Measurements from ENCODE around the gene PBX4.
A peak's percentile ranks its signal among the peaks of the same experiment; 100 is the strongest.
"Not testable (repeated sequence)": the region's sequence is repeated elsewhere in the genome, so short reads cannot be mapped to it uniquely, and the experiment has no call there.

Gene PBX4

GRCh38 chr19:19626516-19627472 is 8.3 kb upstream of the PBX4 start:
- DNase-seq (ENCODE audit: low spot score): no peak

DNA sequence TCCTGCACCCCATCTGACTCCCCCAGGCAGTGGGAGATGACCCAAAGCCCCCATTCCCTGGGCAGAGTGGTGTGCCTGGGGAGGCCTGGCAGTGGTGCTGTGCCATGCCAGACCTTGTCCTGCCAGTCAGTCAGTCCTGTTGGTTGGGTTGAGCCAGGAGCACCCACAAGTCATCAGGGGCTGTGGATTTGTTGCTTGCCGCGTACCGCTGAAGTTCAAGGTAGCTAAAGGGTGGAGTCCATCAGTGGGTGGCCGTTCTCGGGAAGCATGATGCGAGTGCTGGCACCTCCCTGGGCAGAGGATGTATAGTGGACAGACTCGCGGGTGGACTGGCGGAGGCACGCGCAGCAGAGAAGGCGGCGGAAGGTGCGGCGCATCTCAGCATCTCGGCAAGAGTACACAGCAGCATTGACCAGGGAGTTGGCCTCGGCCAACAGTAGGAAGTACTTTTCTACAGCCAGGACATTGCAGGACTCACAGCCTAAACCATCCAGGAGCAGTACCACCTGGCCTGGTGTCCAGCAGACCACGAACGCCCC is 5.6 kb upstream of the PBX4 start:
- no peak for DNase-seq (ENCODE audit: low spot score)

GRCh38 chr19:19623383-19623782 is 4.9 kb upstream of the PBX4 start:
- DNase-seq (ENCODE audit: low spot score): no peak

DNA sequence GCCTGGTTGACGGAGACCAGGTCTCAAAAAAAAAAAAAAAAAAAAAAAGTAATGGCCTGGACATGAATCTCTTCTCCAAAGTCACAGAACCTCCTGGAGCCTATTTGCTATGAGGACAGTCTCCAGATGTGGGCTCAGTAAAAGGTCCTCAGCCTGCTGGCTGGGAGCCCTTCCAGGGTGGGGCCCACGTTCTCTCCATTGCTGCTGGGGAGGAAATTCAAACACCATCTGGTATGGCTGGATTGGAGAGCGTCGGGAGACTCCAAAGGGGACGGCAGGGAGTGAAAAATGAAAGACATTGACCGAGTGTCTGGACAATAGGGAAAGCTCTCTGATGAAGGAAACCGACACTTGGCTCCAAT is 1.3 kb upstream of the PBX4 start:
- DNase-seq (ENCODE audit: low spot score): no peak

GRCh38 chr19:19619181-19619848 is 828 bp upstream of the PBX4 start:
- no peak for DNase-seq (ENCODE audit: low spot score)

DNA sequence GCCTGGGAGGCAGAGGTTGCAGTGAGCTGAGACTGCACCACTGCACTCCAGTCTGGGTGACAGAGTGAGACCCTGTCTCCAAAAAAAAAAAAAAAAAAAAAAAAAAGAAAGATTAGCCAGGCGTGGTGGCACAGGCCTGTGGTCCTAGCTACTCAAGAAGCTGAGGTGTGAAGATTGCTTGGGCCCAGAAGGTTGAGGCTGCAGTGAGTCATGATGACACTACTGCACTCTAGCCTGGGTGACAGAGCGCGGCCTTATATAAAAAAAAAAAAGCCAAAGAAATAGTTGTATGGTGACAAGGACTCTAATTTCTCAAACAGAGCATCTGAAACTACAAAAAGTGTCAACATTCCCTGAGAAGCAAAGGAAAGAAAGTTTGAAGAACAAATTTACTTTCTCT is 3.4 kb downstream of the PBX4 start:
- DNase-seq (ENCODE audit: low spot score): peak; percentile 89

- DNase-seq (ENCODE audit: low spot score): peak; percentile 58
Observed at GRCh38 chr19:19613506-19613905, 5.0 kb downstream of the PBX4 start.

GRCh38 chr19:19610376-19611202 is 7.9 kb downstream of the PBX4 start:
- no peak for DNase-seq (ENCODE audit: low spot score)

GRCh38 chr19:19606686-19607085 is 11.8 kb downstream of the PBX4 start:
- not testable (repeated sequence) for DNase-seq (ENCODE audit: low spot score)

DNA sequence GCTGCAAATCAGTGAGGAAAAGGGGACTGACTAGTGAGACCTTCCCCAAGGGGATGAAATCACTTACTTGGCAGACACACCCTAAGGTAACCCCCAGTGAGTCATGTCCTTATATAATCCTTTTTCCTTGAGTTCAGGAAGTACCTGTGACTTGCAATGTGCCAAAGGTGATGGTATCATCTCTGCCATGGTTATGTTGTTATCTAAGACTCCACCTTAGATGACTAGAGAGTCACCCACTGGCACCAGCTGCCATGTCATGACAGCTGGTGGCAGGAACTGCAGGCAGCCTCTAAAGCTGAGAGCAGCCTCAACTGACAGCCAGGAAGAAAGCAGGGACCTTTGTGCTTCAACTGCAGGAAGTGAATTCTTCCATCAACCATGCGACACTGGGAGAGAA is 12.5 kb downstream of the PBX4 start:
- DNase-seq (ENCODE audit: low spot score): peak; percentile 93

GRCh38 chr19:19602713-19603324 is 15.7 kb downstream of the PBX4 start:
- DNase-seq (ENCODE audit: low spot score): no peak

DNA sequence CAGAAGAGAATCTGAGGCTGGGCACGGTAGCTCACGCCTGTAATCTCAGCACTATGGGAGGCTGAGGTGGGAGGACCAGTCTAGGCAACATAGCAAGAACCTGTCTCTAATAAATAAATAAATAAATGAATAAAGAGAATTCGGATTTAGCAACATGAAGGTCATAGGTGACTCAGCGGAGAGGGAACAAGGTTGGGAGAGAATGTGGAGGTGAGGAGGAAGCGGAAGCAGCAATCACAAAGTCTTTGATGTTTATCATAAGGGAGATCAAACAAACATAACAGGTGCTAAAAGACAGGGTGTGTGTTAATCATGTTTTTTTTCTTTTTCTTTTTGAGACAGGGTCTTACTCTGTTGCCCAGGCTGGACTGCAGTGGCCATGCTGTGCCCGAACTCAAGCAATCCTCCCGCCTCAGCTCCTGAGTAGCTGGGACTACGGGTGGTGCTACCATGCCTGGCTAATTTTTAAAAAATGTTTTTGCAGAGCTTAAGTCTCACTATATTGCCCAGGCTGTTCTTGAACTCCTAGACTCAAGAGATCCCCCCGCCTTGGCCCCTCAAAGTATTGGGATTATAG is 16.3 kb downstream of the PBX4 start:
- DNase-seq (ENCODE audit: low spot score): no peak

DNA sequence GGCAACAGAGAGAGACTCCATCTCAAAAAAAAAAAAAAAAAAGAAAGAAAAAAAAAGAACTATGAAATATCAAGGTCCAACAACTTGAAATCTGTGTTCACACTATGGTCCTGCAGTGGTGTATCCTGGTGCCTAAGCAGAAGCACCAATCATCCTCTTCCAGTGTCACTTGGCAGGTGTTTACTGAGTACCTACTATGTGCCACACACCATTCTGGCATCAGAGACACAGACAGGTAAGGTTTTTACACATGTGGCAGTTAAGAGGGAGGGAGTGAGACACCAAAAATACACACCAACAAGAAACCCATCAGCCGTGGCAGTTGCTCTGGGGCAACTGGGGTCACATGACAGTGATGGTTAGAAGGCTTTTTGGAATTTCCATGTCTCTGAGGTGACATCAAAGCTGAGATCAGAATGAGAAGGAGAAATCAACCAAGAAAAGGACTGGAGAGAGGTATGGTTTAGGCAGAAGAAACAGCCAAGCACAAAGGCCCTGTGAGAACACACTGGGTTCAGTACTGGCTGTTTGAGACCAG is 17.6 kb downstream of the PBX4 start:
- peak; percentile 57 for DNase-seq (ENCODE audit: low spot score)

GRCh38 chr19:19598728-19599451 is 19.6 kb downstream of the PBX4 start:
- DNase-seq (ENCODE audit: low spot score): not testable (repeated sequence)

DNA sequence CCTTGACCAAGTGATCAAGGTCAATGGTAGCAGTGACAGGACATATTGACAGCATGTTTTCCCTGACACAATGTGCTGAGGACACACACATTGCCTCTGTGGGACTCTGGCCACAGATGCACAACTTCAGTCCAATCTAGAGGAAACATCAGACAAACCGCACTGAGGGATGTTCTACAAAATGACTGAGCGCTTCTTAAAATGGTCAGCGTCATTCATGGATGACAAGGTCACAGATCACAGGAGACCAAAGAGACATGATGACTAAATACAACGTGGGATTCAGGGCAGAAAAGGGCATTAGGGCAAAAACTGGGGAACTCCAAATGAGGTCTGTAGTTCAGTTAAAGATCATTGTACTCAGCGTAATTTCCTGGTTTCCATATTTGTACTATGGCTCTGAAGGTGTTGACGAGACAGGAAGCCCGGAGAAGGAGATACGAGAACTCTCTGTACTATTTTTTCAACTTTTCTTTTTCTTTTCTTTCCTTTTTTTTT is 20.6 kb downstream of the PBX4 start:
- peak; percentile 31 for DNase-seq (ENCODE audit: low spot score)

DNA sequence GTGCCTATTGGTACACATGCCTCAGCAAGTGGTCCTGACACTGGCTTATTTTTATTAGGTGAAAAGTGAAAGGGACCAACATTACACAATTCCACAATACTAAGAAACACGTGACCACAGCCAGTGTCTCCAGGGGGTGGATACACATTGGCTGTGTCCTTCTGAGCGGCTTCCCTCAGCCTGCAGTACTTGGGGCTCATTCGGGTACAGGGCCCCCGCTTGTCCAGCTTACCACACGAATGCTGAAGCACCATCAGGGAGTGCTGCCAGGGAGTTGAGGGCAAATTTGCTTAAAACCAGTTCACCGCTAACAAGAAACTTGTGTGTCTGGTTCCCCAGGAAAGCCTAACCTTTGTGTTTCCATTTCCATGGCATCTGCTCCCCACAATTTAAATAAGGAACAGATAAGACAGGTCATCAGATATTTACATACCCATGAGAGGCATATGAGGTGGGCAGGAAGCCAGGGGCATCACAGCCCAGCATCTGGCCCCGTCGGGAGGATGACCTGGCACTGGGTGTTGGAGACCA is 23.3 kb downstream of the PBX4 start:
- DNase-seq (ENCODE audit: low spot score): no peak

DNA sequence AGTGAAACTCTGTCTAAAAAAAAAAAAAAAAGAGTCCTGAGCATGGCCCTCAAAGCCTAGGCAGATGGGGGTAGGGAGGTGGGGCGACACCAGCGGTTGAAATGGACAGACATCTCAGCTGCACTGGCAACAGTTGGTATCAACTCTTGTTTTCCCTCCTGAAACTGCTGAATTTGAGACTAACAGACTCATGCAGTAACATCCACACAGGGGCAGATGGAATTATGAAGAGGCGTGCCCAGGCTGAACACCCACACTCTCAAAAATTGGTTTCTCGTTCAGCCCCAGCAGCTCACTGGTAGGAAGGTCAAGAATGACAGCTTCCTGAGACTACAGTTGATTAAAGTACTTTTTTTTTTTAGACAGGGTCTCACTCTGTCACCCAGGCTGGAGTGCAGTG is 24.1 kb downstream of the PBX4 start:
- no peak for DNase-seq (ENCODE audit: low spot score)

DNA sequence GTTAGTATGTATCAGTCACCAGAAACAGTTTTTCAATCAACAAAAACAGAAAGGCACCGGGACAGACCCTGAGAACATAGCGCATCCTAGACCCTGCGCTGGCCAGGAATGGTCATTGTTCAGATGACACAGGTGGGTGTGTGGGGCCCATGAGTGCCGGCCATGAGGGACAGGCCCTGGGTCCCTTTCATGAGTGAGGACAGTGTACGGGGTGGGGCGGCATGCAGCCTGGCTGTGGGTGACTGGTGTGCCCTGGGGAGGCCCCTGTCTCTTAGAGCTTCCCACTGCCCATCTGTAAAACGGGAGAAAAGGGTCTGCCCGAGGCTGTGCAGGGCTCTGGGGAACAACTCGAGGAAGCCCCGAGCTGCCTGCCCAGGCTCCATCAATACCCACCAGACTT is 25.8 kb downstream of the PBX4 start:
- DNase-seq (ENCODE audit: low spot score): no peak

DNA sequence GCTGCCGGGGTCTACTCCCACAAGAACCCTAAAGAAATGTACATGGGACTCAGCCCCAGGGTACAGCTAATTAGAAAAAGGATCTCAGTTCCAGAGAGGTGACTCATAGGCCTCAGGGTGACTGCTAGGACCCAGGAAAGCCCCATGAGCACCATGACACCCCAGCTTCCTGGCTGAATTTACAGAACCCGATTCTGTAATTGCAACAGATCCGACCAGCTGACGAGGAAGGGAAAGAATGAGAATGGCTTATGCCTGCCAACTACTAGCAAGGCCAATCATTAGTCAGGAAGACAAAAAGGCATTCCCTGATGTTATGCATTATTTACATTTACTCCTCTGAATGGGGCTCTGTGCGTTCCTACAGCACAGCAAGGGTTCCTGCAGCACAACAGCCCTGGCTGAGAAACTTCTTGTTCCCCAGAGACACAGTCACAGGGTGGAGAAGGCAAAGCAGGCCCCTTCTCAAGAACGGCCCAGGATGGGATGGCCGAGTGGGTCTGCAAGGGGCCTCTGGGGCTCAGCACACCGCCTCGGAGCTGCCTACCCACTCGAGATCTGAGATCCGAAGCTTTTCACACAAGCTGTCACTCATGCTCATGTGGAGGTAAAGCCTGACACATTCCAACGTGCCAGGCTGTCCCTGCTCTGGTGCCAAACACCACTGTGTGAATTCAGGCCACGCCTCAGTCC is 27.2 kb downstream of the PBX4 start:
- peak; percentile 91 for DNase-seq (ENCODE audit: low spot score)

All from kidney tubule cell (primary cell).